Measurements from ENCODE around the gene CRTC1. TPM values are rescaled to one million over a fixed set of nuclear protein-coding genes. Genes with fewer than 3 reads are reported as not detected.
"Not testable (repeated sequence)": the region's sequence is repeated elsewhere in the genome, so short reads cannot be mapped to it uniquely, and the experiment has no call there.

Gene CRTC1
- total and polyA plus RNA-seq, 2 experiments from 2014 or later: 1.2 to 5.1 TPM

DNA sequence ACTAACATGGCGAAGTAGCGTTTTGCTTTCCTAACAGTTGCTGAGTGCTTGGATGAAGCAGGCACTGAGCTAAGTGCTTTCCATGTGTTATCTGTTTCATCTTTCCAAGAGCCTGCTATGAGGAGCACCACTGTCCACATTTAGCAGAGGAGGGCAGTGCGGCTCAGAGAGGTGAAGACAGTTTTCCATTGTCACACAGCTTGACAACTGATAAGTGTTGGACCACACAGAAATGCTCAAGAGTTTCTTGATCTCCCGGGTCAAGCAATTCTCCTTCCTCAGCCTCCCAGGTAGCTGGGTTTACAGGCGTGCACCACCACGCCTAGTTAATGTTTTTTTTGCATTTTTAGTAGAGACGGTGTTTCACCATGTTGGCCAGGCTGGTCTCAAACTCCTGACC is 6.8 kb upstream of the CRTC1 start:
- Histone ChIP-seq H3K36me3 (ENCODE audit: low read depth) (no peaks in the 10 kb centered on the region), H3K4me3 (no peak overlapping the region), H3K9me2 (ENCODE audit: insufficient read depth) (no peaks in the 10 kb centered on the region), H3K4me2 (ENCODE audit: unreplicated experiment) (no peak overlapping the region), H2AFZ (no peak overlapping the region), H3K27me3 (replicated peaks; ENCODE audit: insufficient read depth) (no peaks in the 10 kb centered on the region), H3K27ac (no peak overlapping the region), H3K4me1 (ENCODE audit: insufficient read depth) (peaks cover 20% of the 10 kb centered on the region), H3K79me2 (ENCODE audit: insufficient read depth) (no peaks in the 10 kb centered on the region), H4K20me1 (ENCODE audit: insufficient read depth) (no peaks in the 10 kb centered on the region), H3K9me3 (ENCODE audit: low read depth) (no peaks in the 10 kb centered on the region), H3F3A (ENCODE audit: insufficient read depth) (no peaks in the 10 kb centered on the region), H3K9ac (no peak overlapping the region)
- no peak for TF ChIP-seq EZH2phosphoT487 (IDR thresholded peaks at IDR 0.05; ENCODE audit: insufficient read depth, low read depth)
- TF ChIP-seq EZH2 (IDR thresholded peaks at IDR 0.05; ENCODE audit: insufficient read depth, poor library complexity, severe bottlenecking): no peak
- WGBS, 2 experiments (ENCODE audit: low coverage in 1 of 2, low lambda C conversion rate in 2 of 2, missing lambda C conversion rate in 2 of 2): 90 to 91% methylated on average over 7 of the region's 7 CpGs
- DNase-seq: no peak
- in situ Hi-C loops (cut with MboI): no loop called here

DNA sequence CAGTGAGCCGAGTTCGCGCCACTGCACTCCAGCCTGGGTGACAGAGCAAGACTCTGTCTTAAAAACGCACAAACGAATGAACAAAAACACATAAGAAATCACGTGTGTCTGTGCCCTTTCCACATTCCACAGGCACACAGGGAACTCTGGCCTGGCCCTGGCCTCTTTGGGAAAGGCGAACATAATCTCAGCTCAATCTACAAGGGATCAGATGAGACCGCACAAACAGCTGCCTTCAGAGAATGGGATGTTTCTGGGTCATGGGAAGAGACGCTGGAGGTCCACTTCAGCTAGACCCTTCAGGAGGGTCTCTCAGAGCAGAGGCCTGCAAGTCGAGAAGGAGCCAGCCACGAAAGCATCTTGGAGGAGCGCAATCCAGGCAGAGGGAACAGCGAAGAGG is 6.3 kb upstream of the CRTC1 start:
- H3K4me3 ChIP-seq: no peak overlapping the region
- H2AFZ ChIP-seq: no peak overlapping the region
- no peaks in the 10 kb centered on the region for H3K27me3 ChIP-seq (replicated peaks; ENCODE audit: insufficient read depth)
- no peaks in the 10 kb centered on the region for H4K20me1 ChIP-seq (ENCODE audit: insufficient read depth)
- no peaks in the 10 kb centered on the region for H3K79me2 ChIP-seq (ENCODE audit: insufficient read depth)
- in situ Hi-C loops (cut with MboI): no loop called here
- no peaks in the 10 kb centered on the region for H3K9me2 ChIP-seq (ENCODE audit: insufficient read depth)
- no peak overlapping the region for H3K27ac ChIP-seq
- no peak for TF ChIP-seq EZH2 (IDR thresholded peaks at IDR 0.05; ENCODE audit: insufficient read depth, poor library complexity, severe bottlenecking)
- no peak for TF ChIP-seq EZH2phosphoT487 (IDR thresholded peaks at IDR 0.05; ENCODE audit: insufficient read depth, low read depth)
- no peak for DNase-seq
- H3F3A ChIP-seq (ENCODE audit: insufficient read depth): no peaks in the 10 kb centered on the region
- no peaks in the 10 kb centered on the region for H3K9me3 ChIP-seq (ENCODE audit: low read depth)
- peaks cover 20% of the 10 kb centered on the region for H3K4me1 ChIP-seq (ENCODE audit: insufficient read depth)
- H3K9ac ChIP-seq: no peak overlapping the region
- WGBS, 2 experiments (ENCODE audit: low coverage in 1 of 2, low lambda C conversion rate in 2 of 2, missing lambda C conversion rate in 2 of 2): 81 to 82% methylated on average over 13 of the region's 13 CpGs
- no peaks in the 10 kb centered on the region for H3K36me3 ChIP-seq (ENCODE audit: low read depth)
- no peak overlapping the region for H3K4me2 ChIP-seq (ENCODE audit: unreplicated experiment)

DNA sequence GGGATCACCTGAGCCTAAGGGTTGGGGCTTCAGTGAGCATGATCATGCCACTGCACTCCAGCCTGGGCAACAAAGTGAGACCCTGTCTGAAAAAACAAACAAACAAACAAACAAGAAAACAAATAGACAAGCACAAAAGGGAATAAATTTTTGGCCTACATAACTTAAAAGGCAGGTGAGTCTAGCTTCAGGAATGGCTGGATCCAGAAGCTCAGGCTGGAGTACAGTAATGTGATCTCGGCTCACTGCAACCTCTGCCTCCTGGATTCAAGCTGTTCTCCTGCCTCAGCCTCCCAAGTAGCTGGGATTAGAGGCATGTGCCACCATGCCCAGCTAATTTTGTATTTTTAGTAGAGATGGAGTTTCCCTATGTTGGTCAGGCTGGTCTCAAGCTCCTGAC is 3.3 kb upstream of the CRTC1 start:
- H3K4me1 ChIP-seq (ENCODE audit: insufficient read depth): peaks cover 15% of the 10 kb centered on the region
- H3K79me2 ChIP-seq (ENCODE audit: insufficient read depth); H4K20me1 ChIP-seq (ENCODE audit: insufficient read depth); H3K9me3 ChIP-seq (ENCODE audit: low read depth); H3K9me2 ChIP-seq (ENCODE audit: insufficient read depth); H3F3A ChIP-seq (ENCODE audit: insufficient read depth); H3K4me2 ChIP-seq (ENCODE audit: unreplicated experiment); H3K4me3 ChIP-seq; H3K27ac ChIP-seq; in situ Hi-C loops (cut with MboI); H3K27me3 ChIP-seq (replicated peaks; ENCODE audit: insufficient read depth); H2AFZ ChIP-seq; DNase-seq; H3K9ac ChIP-seq; H3K36me3 ChIP-seq (ENCODE audit: low read depth): not testable (repeated sequence)
- 100% methylated on average over 1 of the region's 1 CpG for WGBS, 2 experiments (ENCODE audit: low coverage in 1 of 2, low lambda C conversion rate in 2 of 2, missing lambda C conversion rate in 2 of 2)

DNA sequence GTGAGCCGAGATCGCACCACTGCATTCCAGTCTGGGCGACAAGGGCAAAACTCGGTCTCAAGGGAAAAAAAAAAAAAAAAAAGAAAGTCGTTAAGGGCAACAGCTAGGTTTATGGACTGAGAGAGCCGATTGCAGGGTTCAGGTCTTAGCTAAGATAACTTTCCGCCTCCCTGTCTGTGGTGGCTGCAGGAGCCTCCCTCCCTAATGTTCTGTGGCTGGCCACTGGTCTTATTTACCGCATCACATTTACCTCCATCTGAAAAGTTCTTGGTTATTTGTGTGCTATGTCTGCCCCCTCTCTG is 722 bp upstream of the CRTC1 start:
- in situ Hi-C loops (cut with MboI): no loop called here
- TF ChIP-seq EZH2phosphoT487 (IDR thresholded peaks at IDR 0.05; ENCODE audit: insufficient read depth, low read depth) (no peak), EZH2 (IDR thresholded peaks at IDR 0.05; ENCODE audit: insufficient read depth, poor library complexity, severe bottlenecking) (no peak)
- Histone ChIP-seq H2AFZ (peak overlapping the region; percentile 79), H3F3A (ENCODE audit: insufficient read depth) (peaks cover 16% of the 10 kb centered on the region; the same call in 1 of the 2 replicates), H3K4me3 (peak overlapping the region; percentile 70), H3K9ac (peak overlapping the region; percentile 60; the same call in 1 of the 2 replicates), H3K9me2 (ENCODE audit: insufficient read depth) (no peaks in the 10 kb centered on the region), H3K27ac (no peak overlapping the region), H3K4me2 (ENCODE audit: unreplicated experiment) (peak overlapping the region; percentile 82), H3K27me3 (replicated peaks; ENCODE audit: insufficient read depth) (no peaks in the 10 kb centered on the region), H4K20me1 (ENCODE audit: insufficient read depth) (no peaks in the 10 kb centered on the region), H3K9me3 (ENCODE audit: low read depth) (no peaks in the 10 kb centered on the region), H3K4me1 (ENCODE audit: insufficient read depth) (peaks cover 15% of the 10 kb centered on the region), H3K79me2 (ENCODE audit: insufficient read depth) (peaks cover 22% of the 10 kb centered on the region), H3K36me3 (ENCODE audit: low read depth) (no peaks in the 10 kb centered on the region)
- 55 to 65% methylated on average over 8 of the region's 8 CpGs for WGBS, 2 experiments (ENCODE audit: low coverage in 1 of 2, low lambda C conversion rate in 2 of 2, missing lambda C conversion rate in 2 of 2)
- DNase-seq: no peak

GRCh38 chr19:18683958-18684641 is 620 bp downstream of the CRTC1 start:
- Histone ChIP-seq H3K79me2 (ENCODE audit: insufficient read depth) (peaks cover 34% of the 10 kb centered on the region), H3K9me3 (ENCODE audit: low read depth) (no peaks in the 10 kb centered on the region), H3K36me3 (ENCODE audit: low read depth) (no peaks in the 10 kb centered on the region), H3K4me3 (peak overlapping the region; percentile 70), H3K4me1 (ENCODE audit: insufficient read depth) (peaks cover 8% of the 10 kb centered on the region; the same call in 1 of the 2 replicates), H3K27me3 (replicated peaks; ENCODE audit: insufficient read depth) (no peaks in the 10 kb centered on the region), H3F3A (ENCODE audit: insufficient read depth) (peaks cover 16% of the 10 kb centered on the region; the same call in 1 of the 2 replicates), H4K20me1 (ENCODE audit: insufficient read depth) (no peaks in the 10 kb centered on the region), H3K9me2 (ENCODE audit: insufficient read depth) (no peaks in the 10 kb centered on the region), H2AFZ (no peak overlapping the region), H3K4me2 (ENCODE audit: unreplicated experiment) (peak overlapping the region; percentile 56), H3K27ac (no peak overlapping the region), H3K9ac (peak overlapping the region; percentile 60; the same call in 1 of the 2 replicates)
- DNase-seq: no peak
- in situ Hi-C loops (cut with MboI): no loop called here
- no peak for TF ChIP-seq EZH2 (IDR thresholded peaks at IDR 0.05; ENCODE audit: insufficient read depth, poor library complexity, severe bottlenecking)
- no peak for TF ChIP-seq EZH2phosphoT487 (IDR thresholded peaks at IDR 0.05; ENCODE audit: insufficient read depth, low read depth)
- WGBS, 2 experiments (ENCODE audit: low coverage in 1 of 2, low lambda C conversion rate in 2 of 2, missing lambda C conversion rate in 2 of 2): 12 to 27% methylated on average over 9 to 16 of the region's 16 CpGs
